ENCODE measurements around the gene KY. TPM values are rescaled to one million over a fixed set of nuclear protein-coding genes. Genes with fewer than 3 reads are reported as not detected.

Gene KY, protein sequence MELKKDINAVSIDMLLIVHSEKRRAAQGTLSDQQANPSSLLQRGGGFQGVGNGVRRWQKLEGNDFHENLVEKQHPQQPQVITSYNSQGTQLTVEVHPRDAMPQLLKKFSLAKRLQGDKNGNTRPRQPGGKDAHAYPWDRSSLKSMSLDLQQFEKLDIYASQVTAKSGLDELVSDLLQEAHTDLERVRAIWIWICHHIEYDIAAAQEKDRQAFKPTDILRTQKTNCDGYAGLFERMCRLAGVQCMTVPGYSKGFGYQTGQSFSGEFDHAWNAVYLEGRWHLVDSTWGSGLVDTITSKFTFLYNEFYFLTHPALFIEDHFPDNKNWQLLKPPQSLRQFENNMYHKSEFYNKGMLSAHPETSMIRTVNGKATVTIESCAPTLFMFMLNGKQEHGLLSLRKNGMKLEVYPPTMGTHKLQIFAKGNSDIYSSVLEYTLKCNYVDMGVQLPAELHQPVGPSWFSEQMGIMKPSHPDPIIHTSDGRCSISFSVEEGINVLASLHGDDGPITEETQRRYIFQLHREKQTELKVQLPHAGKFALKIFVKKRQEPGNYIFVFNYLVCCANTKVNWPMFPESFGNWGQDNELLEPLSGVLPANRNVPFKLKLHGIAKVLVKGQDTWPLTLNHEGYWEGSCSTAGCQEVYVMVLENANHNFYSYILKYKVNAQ
- total RNA-seq (2014; rRNA removed; shearing (Covaris generic)): not detected in 2 replicates

DNA sequence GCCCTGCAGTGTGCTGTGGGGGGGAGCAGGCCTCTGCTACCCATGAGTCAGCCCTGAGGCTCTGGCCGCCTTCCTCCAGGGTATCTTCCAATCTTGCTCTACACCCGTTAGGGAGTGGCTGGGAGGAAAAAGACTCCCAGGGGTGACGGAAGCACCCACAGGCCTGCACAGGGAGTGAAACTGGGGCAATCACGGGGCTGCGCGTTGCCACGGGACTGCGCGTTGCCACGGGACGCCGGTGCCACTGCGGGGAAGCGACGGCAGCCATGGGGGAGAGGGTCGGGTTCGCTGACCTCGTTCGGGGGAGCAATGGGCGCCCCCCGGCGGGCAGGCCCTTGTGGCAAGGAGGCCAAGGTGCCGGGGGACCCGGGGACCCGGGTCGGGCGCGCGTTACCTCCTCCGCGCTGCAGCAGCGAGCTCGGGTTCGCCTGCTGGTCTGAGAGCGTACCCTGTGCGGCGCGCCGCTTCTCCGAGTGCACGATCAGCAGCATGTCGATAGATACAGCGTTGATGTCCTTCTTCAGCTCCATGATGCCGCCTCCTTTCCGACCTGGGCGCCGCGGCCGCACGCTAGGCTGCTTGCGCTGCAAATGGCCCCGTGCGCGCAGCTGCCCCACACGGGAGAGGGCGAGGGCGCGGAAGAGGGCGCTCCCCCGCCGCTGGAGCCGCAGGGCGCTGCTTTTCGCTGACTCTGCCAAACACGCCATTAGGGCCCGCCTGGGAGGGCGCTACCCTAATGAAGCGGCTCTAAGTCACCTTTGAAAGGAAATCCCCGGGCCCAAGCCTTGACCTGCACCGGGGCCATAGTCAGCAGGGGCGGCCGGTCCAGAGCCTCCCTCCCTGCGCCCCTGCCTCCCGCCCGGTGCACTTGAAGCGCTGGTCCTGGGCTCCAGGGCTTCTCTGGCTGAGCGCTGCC, at the start of gene KY:
KY (minus strand) TSS at position 592 of the 916 bp plus-strand sequence; CDS start at position 530, 62 bp downstream.
- peak; percentile 54 for DNase-seq (ENCODE audit: low spot score)
- in situ Hi-C loops (cut with HindIII; ENCODE audit: low sequenced_read_pairs): no loop called here

DNA sequence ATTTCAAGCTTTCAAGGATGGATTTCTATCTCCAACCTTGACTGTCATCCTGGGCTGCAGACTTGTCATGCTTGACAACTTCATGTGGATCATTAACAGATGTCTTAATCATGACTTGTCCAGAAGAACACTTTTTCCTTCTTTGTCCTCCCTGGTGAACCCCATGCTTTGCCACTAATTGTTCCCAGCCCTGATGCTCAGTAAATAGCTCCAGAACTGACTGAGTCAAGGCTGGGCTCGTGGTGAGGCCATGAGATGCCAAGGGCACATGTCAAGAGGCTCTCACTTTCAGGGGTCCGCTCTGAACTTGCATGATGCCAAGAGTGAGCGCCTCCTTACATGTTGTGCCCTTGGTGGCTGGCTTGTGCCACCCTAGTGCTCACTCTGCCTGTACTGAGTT, 48.9 kb upstream of the KY start:
- in situ Hi-C loops (cut with HindIII; ENCODE audit: low sequenced_read_pairs): no loop called here
- no peak for DNase-seq (ENCODE audit: low spot score)

DNA sequence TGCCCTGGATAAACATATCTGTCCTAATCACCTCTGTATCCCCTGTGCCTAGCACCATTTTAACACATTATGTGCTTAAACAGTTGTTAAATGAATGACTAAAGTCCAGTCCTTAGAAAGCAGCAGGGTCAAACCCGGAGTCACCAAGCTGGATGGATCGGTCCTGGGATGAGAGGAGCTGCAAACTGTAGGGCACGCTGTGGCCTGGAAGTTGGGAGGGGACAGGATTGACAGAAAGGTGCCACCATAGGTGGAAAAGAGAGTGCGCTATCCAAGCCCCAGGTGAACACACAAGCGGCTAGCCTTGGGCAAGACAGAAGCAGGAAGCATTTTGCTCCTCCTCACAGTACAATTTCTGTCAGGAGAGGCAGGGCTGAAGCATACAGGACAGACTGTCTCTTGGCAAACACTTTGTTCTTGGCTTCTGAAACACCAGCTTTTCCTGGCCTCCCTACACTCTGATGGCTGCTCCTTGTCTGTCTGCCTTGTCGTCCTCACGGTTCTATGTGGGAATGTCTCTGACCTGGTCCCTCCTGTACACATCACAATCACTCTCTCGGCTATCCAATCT, 48.4 kb upstream of the KY start:
- in situ Hi-C loops (cut with HindIII; ENCODE audit: low sequenced_read_pairs): no loop called here
- DNase-seq (ENCODE audit: low spot score): peak; percentile 41

DNA sequence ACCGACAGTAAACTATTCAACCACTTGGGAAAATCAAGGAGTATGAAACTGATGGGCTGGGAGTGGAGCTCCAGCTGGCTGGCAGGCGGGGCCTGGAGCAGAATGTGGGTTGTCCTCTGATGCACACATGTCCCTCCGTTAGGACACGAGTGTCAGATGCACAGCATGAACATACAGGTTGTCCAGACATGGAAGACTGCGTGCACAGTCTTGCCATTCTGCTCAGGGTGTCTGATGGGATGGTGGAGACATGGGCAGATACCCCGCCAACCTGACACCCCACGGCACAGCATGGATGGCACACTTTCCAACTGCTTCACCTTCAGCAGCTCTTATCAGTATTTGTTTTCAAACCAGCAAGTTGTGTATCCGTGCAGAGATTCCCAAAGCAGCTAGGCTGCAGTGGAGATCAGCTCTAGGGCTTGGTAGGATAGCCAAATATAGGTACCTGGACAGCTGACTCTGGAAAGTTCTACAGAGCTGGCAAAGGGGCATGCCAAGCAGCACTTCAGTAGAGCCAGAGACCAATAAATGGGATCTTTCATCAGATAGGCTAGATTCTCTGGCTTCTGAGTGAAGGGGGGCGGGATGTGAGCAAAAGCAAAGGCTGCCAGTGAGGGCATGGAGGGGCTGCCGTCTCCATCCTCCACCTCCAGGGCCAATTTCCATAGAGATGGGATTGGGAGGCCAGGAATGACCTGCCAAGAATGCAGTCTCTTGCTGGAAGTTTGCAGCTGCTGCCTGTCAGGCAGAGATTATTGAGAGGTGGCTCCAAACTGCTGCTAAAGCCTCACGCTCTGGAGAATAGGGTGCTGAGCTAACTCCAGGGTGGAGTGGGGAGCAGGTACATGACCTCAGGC, 47.2 kb upstream of the KY start:
- in situ Hi-C loops (cut with HindIII; ENCODE audit: low sequenced_read_pairs): no loop called here
- DNase-seq (ENCODE audit: low spot score): no peak

DNA sequence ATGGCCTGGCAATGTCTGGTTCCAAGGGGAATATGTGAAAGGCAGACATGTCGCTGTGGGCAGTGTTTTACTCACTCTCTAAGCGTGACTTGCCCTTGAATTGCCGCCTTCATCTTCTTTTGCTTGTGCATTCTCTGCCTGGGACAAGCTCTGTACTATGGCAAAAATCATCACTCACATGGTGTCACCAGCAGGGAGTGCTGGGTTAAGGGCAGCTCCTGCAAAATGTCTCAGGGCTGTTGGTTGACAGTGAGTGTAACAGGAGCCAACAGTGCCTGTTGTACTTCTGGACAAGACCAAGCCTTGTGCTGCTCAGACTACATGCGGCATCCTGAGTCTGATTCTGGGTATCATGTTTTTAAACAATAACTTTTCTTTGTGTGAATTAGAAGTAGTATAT, 45.3 kb upstream of the KY start:
- in situ Hi-C loops (cut with HindIII; ENCODE audit: low sequenced_read_pairs): no loop called here

DNA sequence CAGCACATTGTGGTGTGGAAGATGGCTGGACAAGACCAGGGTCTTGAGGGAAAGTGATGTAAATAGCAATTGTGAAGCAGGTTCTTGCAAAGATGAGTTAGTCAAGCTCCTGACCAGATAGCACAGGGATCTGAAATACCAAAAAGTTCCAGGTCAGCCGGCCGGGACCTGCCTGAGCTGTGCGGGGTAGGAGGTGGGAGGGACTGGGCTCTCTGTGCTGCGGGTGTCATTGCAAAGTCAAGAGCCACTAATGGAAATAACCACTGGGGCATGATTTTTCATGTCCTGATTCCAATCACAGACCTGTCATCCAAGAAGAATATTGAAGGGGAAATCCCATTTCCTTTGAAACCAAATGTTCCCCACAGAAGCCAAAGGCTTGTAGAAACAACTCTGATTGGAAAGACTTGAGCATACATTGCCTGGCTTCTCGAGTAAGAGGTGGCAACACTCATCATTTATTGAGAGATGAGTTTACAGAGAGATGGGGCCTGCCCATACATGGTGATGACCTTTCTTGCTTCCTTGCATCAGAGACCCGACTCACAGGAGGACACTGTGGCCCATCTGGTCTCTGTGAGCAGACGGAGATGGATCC, 44.2 kb upstream of the KY start:
- in situ Hi-C loops (cut with HindIII; ENCODE audit: low sequenced_read_pairs): no loop called here
- DNase-seq (ENCODE audit: low spot score): no peak

More for the DNA sequence above, 45.3 kb upstream of the KY start:
- no peak for DNase-seq (ENCODE audit: low spot score)

DNA sequence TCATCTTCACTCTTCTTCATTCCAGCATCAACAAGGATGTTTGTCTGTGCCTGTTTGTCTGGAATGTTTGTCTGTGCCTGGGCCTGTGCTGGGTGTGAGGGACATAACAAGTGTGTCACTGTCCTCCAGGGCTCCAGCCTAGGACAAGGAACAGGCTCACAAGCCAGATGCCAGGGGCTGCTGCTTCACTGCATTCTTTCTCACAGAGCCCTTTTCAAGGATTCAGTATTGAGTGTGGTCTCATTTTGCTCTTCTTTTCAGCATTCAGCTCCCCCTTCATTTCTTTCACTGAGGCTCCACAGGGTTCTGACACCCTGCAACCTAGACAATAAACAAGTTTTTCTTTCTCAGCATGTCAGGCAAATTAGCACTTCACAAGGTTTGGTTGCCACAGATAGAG, 43.6 kb upstream of the KY start:
- in situ Hi-C loops (cut with HindIII; ENCODE audit: low sequenced_read_pairs): no loop called here
- DNase-seq (ENCODE audit: low spot score): peak; percentile 8

DNA sequence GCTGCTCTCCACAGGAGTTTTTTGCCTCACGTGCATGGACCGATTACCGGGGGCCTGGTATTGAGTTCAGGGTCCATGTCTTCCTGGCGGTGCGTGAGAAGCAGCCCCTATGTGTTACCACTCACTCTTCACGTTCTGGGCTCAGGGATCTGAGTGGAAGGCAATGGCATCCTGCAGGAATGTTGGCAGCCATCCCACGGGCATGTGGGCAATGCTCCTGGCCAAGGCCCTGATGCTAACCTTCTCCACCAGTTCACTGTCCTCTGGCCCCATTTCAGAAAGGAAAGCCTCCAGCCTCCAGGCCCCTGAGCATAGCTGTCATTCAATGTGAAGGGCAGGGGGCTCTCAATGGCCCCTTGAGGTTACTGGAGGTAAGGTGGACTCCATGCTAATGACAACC, 43.0 kb upstream of the KY start:
- in situ Hi-C loops (cut with HindIII; ENCODE audit: low sequenced_read_pairs): no loop called here
- peak; percentile 68 for DNase-seq (ENCODE audit: low spot score)

DNA sequence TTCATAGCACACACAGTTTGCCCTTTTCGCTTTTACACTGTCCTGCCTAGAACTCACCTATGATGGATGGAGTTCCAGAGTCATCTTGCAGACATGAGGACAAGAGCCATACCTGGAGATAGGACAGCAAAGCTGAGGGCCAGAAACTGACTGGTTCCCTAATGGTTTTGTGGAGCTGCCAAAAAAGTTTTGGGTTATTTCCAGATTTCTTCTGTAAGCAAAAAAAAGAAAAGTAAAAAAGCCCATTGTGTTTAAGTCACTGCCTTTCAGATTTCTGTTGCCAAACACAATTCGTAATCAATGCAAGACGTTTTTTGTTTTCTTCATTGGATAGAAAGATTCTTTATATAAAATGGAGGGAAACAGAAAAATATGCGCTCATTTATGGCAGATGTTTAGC, 42.4 kb upstream of the KY start:
- in situ Hi-C loops (cut with HindIII; ENCODE audit: low sequenced_read_pairs): no loop called here
- peak; percentile 44 for DNase-seq (ENCODE audit: low spot score)

DNA sequence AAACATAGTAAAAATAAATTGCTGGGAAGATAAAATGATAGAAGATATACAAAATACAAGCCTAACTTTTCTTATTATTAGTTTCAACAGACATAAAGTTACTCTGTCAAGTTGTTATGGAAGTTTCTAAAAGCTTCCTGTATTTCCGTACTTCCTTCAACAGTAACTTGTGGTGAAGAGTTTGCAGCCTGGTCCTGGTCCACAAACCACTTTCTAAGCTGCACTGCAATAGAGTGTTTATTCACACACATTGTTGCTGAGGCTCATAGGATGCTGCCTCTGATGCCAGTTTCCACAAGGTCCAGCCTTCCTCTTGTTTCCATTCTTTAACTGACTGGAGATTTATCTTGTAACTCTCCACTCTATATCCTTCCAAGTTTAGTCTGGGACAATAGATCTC, 39.4 kb upstream of the KY start:
- in situ Hi-C loops (cut with HindIII; ENCODE audit: low sequenced_read_pairs): no loop called here
- DNase-seq (ENCODE audit: low spot score): no peak

DNA sequence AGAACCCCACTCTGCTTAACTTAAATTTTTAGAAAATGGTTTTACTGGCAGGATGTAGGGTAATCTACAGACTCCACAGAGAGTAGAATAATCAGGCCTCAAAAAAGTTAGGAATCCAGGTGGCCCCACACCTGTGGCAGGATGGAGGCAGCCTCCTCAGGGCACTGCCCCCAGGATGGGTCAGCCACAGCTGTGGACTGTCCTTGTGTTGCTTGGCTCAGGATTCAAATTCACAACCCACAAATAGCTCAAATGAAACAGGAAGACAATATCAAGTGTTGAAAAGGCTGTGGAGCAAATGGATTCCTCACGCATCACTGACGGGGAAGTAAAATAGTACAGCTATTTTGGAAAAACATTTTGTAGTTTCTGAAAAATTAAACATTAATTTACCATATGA, 36.8 kb upstream of the KY start:
- in situ Hi-C loops (cut with HindIII; ENCODE audit: low sequenced_read_pairs): no loop called here

DNA sequence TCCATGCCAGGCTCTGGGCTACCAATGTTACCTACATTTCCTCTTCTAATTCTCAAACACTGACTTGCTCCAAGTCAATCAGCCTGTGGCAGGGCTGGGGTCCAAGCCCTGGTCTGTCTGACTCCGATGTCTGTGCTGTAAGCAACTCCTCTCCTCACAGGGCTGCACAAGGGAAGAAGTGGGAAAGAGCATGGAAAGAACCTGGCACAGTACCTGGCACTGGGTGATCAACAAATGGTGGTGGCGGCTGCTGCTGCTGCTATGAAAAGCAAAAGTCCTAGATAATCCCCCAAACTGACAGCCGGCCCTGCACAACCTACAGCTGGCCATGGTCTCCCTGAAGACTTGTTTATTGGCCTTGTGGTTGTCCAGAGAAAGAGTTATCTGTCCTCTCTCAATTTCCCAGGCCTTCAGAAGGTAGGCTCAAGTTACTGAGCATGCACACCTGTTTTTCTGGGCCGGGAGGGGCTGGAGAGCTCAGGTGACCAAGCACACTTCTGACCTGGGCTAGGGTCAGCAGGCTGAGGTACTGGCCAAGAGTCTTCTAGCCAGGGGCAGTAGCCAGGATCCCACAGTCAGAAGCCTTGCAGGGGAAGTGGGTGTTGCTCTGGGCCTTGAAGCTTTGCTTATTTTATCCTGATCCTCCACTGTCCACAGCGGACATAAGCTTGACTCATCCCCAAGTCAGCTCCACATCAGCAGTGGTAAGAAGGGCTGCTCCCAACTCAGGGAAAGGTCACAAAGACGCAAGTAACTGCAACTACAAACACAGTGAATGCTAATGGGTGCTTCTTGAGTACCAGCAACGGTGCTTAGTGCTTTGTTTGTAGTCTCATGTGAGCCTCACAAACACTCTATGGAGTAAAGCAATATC, 35.3 kb upstream of the KY start:
- DNase-seq (ENCODE audit: low spot score): no peak
- in situ Hi-C loops (cut with HindIII; ENCODE audit: low sequenced_read_pairs): no loop called here

More for the DNA sequence above, 36.8 kb upstream of the KY start:
- DNase-seq (ENCODE audit: low spot score): no peak

DNA sequence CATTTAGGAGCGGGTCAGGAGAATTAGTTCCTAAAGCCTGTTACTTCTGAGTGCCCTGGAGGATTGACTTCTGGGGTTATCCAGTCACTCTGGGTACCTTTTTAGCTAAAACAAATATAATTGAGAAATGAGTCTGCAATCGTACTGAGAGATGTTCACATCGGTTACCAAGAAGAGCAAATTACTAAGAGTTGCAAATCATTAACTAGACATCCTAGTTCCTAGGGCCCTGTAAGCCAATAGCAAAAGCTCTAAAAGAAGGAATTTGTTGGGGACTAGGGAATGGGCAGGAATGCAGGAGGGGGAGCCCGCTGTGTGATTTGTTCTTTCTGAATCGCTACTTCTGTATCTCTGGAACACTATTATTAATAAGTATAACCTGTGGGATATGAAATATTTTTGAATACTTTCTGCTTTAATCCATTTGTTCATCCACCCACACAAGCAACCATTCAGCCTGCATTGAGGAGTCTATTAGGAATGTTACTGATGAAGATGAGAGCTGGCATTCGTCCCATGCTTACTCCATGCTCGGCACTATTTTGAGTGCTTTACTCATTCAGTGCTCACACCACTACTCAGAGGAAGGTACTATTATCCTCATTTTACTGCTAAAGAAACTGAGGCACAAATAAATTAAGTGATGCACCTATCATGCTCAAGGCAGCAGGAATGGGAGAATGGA, 31.5 kb upstream of the KY start:
- no peak for DNase-seq (ENCODE audit: low spot score)
- in situ Hi-C loops (cut with HindIII; ENCODE audit: low sequenced_read_pairs): no loop called here

DNA sequence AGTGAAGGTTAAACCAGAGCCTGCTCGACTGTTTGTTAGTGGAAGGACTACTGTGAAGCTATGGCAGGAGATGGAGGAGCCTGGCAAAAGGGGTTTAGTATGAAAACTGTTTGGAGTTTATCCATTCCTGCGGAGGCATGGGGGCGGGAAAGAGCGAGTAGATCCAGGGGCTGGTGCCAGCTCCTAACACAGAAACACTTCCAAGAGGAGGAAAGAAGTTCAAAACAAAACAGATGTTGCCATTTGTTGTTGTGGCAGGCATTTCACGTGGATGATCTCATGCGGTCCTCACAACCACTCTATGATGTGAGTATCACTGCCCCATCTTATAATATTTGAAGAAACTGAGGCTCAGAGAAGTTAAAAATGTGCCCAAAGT, 30.7 kb upstream of the KY start:
- in situ Hi-C loops (cut with HindIII; ENCODE audit: low sequenced_read_pairs): no loop called here
- DNase-seq (ENCODE audit: low spot score): no peak

DNA sequence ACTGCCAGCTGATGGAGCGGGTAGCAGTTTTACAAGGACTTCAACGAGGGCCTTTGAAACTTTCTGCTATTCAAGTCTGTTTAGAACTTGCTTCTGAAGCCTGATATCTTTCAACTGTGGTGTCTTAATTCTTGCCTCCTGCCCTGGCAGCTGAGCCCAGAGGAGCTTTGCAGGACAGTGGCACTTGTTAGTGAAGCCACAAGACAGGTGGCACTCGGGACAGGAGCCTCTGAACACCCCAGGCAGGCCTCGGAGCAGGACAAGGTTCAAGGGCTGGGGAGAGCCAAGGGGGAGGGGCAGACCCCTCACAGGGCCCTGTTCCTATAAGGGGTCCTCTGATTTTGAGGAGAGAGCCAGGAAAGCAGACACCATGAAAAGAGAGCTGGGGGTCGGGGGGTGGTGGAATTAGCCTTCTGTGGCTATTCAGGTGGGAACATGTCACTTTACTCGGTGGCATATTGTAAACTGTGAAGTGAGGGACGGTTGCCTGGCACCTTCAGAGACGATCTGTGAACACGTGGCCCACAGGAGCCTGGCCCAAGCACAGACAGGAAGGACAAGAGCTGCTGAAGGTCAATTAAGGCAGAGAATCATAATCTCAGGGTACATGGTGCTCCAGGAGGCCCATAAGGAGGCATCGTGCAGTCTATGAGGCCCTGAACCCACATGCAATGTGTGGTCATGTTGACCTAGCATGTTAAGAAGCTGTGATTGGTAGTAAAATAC, 30.1 kb upstream of the KY start:
- DNase-seq (ENCODE audit: low spot score): no peak
- in situ Hi-C loops (cut with HindIII; ENCODE audit: low sequenced_read_pairs): no loop called here

DNA sequence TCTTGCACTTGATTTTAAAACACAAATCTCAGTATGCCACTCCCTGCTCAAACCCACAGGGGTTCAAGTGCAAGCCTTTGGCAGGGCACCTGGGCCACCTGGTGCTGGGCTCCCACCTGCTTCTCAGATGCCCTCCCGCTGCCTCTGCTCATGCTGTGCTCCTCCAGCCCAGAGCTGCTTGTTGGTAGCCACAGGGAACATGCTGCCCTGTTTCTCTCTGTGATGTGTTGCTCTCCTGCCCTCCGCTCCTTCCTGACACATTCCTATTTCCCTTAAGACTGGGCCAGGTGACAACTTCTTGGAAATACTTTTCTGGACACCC, 27.1 kb upstream of the KY start:
- DNase-seq (ENCODE audit: low spot score): peak; percentile 35
- in situ Hi-C loops (cut with HindIII; ENCODE audit: low sequenced_read_pairs): no loop called here
